RWPE1 (cell line): ENCODE data around the gene MYCT1.
"Not testable (repeated sequence)": the region's sequence is repeated elsewhere in the genome, so short reads cannot be mapped to it uniquely, and the experiment has no call there.

Source experiments
- CTCF ChIA-PET: fragments of 350-600 bp; sonication (Branson Sonifier 250); formaldehyde crosslinking; extraction: SDS; loops from one replicate; lab custom pipeline; 2021; lab: Yijun Ruan, JAX
- POLR2A ChIA-PET: fragments of 400-600 bp; formaldehyde crosslinking; extraction: SDS; loops from one replicate; lab custom pipeline; 2020; ENCODE audit warnings: antibody characterized with exemption; ENCODE audit not compliant: low non-redundant PET; lab: Yijun Ruan, JAX
- DNase-seq: peaks from one replicate; pipeline ENCODE4 v3.0.0; 2012; ENCODE audit warnings: low spot score
- H3K27ac ChIP-seq: fragments of 450-650 bp; 2 replicates; pipeline ENCODE4 v1.5.1; 2017
- TF ChIP-seq, protein P1 (sequence below): fragments of 450-650 bp; conservative IDR thresholded peaks from 2 replicates; pipeline ENCODE4 v1.5.1; 2017; ENCODE audit warnings: low read depth, mild to moderate bottlenecking

The MYCT1 gene

DNA sequence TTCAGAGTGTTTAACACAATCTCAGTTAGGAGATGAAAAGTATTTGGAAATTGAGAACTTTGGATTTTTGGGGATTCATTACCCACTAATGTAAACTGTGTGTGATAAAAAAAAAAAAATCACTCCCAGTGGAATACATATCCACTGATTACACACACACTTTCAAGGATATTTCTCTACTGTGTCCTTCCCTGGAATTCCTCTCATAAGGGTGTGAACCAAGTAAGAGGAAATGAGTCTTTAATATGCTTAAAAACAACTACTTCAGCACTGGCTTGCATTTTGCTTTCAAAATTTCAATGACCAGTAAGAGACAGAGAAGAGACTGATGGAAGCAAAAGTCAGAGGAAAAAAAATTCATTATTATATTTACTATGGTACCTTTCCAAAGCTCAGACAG lies 24.5 kb upstream of the MYCT1 start:
- H3K27ac ChIP-seq: no peak overlapping the region
- CTCF ChIA-PET: interaction anchor here (0.6 kb wide), 1 partner anchor 562 kb away, joined by 3 read pairs; no protein-coding TSS in a partner anchor
- DNase-seq: no peak
- POLR2A ChIA-PET: no interaction called here
- TF ChIP-seq, protein P1, sequence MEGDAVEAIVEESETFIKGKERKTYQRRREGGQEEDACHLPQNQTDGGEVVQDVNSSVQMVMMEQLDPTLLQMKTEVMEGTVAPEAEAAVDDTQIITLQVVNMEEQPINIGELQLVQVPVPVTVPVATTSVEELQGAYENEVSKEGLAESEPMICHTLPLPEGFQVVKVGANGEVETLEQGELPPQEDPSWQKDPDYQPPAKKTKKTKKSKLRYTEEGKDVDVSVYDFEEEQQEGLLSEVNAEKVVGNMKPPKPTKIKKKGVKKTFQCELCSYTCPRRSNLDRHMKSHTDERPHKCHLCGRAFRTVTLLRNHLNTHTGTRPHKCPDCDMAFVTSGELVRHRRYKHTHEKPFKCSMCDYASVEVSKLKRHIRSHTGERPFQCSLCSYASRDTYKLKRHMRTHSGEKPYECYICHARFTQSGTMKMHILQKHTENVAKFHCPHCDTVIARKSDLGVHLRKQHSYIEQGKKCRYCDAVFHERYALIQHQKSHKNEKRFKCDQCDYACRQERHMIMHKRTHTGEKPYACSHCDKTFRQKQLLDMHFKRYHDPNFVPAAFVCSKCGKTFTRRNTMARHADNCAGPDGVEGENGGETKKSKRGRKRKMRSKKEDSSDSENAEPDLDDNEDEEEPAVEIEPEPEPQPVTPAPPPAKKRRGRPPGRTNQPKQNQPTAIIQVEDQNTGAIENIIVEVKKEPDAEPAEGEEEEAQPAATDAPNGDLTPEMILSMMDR: no peak

DNA sequence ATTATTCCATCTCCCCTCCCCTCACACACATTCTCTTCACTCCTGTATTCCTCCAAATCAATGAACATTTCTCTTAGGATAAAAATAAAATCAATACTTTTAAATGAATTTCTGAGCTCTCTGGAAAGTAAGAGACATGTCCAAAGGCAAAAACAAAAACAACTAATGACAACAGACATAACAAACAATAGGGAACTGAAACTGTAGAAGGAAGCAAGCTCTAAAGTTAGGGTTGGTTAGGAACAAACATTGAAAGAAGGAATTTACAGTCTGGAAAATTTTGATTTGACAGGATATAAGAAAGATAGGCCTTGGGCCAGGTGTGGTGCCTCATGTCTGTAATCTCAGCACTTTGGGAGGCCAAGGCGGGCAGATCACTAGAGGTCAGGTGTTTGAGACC lies 17.5 kb upstream of the MYCT1 start:
- TF ChIP-seq, protein P1: no peak
- no peak overlapping the region for H3K27ac ChIP-seq
- CTCF ChIA-PET: no interaction called here
- POLR2A ChIA-PET: no interaction called here
- no peak for DNase-seq

DNA sequence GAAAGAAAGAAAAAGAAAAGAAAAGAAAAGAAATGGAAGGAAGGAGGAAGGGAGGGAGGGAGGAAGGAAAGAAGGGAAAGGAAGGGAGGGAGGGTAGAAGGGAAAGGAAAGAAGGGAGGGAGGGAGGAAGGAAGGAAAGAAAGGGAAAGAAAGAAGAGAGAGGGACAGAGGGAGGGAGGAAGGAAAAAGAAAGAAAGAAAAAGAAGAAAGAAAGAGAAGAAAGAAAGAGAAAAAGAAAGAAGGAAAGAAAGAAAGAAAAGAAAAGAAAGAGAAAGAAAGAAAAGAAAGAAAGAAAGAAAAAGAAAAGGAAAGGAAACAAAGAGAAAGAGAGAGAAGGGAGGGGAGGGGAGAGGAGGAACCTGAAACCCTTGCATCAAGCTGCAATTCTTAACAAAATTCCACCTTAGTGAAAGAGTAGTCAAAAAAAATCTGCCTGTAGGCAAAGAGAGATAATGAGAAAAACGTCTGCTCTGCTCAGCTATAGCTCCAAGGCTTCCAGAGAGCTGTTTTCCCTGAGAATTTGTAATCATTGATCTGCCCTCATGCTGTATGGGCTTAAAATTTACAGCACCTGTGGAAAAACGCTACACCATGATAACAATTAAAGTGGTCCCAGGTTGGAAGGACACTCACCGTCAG lies 16.7 kb upstream of the MYCT1 start:
- no peak for DNase-seq
- POLR2A ChIA-PET: no interaction called here
- TF ChIP-seq, protein P1: no peak
- CTCF ChIA-PET: no interaction called here
- H3K27ac ChIP-seq: no peak overlapping the region

DNA sequence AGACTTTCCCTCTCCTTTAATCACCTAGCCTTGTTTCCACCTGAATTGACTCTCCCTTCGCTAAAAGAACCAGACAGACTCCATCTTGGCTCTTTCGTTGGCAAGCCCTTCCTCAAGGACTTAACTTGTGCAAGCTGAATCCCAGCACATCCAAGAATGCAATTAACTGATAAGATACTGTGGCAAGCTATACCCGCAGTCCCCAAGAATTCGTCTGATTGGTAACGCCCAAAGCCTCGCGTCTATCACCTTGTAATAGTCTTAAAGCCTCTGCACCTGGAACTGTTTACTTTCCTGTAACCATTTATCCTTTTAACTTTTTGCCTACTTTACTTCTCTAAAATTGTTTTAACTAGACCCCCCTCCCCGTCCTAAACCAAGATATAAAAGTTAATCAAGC lies 15.6 kb upstream of the MYCT1 start:
- DNase-seq: no peak
- CTCF ChIA-PET: no interaction called here
- POLR2A ChIA-PET: no interaction called here
- H3K27ac ChIP-seq: no peak overlapping the region
- TF ChIP-seq, protein P1: no peak

DNA sequence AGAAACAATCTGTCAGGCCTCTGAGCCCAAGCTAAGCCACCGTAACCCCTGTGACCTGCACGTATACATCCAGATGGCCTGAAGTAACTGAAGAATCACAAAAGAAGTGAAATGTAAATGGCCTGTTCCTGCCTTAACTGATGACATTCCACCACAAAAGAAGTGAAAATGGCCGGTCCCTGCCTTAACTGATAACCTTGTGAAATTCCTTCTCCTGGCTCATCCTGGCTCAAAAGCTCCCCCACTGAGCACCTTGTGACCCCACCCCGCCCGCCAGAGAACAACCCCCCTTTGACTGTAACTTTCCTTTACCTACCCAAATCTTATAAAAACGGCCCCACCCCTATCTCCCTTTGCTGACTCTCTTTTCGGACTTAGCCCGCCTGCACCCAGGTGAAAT lies 14.8 kb upstream of the MYCT1 start:
- DNase-seq, H3K27ac ChIP-seq, POLR2A ChIA-PET, CTCF ChIA-PET: not testable (repeated sequence)

GRCh38 chr6:152685819-152686218 lies 11.9 kb upstream of the MYCT1 start:
- no peak overlapping the region for H3K27ac ChIP-seq
- no peak for DNase-seq
- ChIA-PET CTCF (no interaction called here), POLR2A (no interaction called here)
- TF ChIP-seq, protein P1: no peak

GRCh38 chr6:152695372-152696045 lies 2.2 kb upstream of the MYCT1 start:
- CTCF ChIA-PET: interaction anchor here (0.6 kb wide), 1 partner anchor 24 kb away, joined by 4 read pairs; no protein-coding TSS in a partner anchor
- POLR2A ChIA-PET: no interaction called here
- H3K27ac ChIP-seq: no peak overlapping the region
- TF ChIP-seq, protein P1: no peak
- no peak for DNase-seq
